Breast epithelium (tissue), 3 donors: Measurements from ENCODE around the gene NDUFS6.

Source experiments
- CTCF ChIP-seq, 3 donors: fragments of 450-650 bp; IDR thresholded peaks; one replicate each; pipeline ENCODE4 v1.5.1; 2016 to 2017; ENCODE audit warnings: antibody characterized with exemption in 3 of 3, mild to moderate bottlenecking in 3 of 3, moderate library complexity in 3 of 3
- POLR2A ChIP-seq: fragments of 450-650 bp; IDR thresholded peaks from one replicate; pipeline ENCODE4 v1.6.1; 2016; ENCODE audit warnings: antibody characterized with exemption, mild to moderate bottlenecking, moderate library complexity
- POLR2AphosphoS5 ChIP-seq, 3 donors: sonication (generic); formaldehyde crosslinking; IDR thresholded peaks; one replicate each; pipeline ENCODE4 v1.6.1; 2017; ENCODE audit warnings: antibody characterized with exemption in 3 of 3

GRCh38 chr5:1777281-1778137 is 23.7 kb upstream of the NDUFS6 start:
- TF ChIP-seq CTCF (IDR thresholded peaks at IDR 0.05) (no peak), POLR2AphosphoS5 (IDR thresholded peaks at IDR 0.05) (no peak), POLR2A (no peak)
